IMR-90 (cell line): ENCODE measurements around the gene TSSK2. TPM values are rescaled to one million over a fixed set of nuclear protein-coding genes. Genes with fewer than 3 reads are reported as not detected.
A peak's percentile ranks its signal among the peaks of the same experiment; 100 is the strongest.

Experiments
- ATAC-seq: fragments of 200-7000 bp; cut with Tn5 transposase; 2 replicates; pipeline ENCODE4 v1.9.1; 2020; ENCODE audit warnings: low read depth, mild to moderate bottlenecking, moderate library complexity
- BruUV-seq: library from RNA; stranded (reverse); fragments of 400-500 nt; replicated peaks from 2 replicates; lab custom pipeline; 2021; lab: Mats Ljungman, UMichigan
- CTCF ChIA-PET: fragments of 300-600 bp; formaldehyde crosslinking; extraction: SDS; loops from one replicate; lab custom pipeline; 2021; ENCODE audit warnings: antibody characterized with exemption; lab: Yijun Ruan, JAX
- POLR2A ChIA-PET: fragments of 300-600 bp; sonication (Branson Sonifier 250); formaldehyde crosslinking; loops from one replicate; lab custom pipeline; 2022; ENCODE audit warnings: antibody characterized with exemption; ENCODE audit not compliant: unreplicated experiment; lab: Charles Lee
- DNase-seq: peaks from one replicate; pipeline ENCODE4 v3.0.0; 2013
- H2AFZ ChIP-seq: replicated peaks from 2 replicates; pipeline ENCODE3; 2013; ENCODE audit warnings: low read length, mild to moderate bottlenecking; ENCODE audit not compliant: poor library complexity
- H2AK5ac ChIP-seq: 2 replicates; pipeline ENCODE4 v1.6.1; 2013; ENCODE audit warnings: low read depth, low read length, inconsistent platforms
- H2AK9ac ChIP-seq: replicated peaks from 2 replicates; pipeline ENCODE3; 2013; ENCODE audit warnings: mild to moderate bottlenecking, low read depth, low read length, moderate library complexity; ENCODE audit not compliant: poor library complexity
- H2BK120ac ChIP-seq: 2 replicates; pipeline ENCODE4 v1.6.1; 2013; ENCODE audit warnings: low read depth, low read length, inconsistent platforms
- H2BK15ac ChIP-seq: 3 replicates; pipeline ENCODE4 v1.6.1; 2013; ENCODE audit warnings: low read depth, low read length, inconsistent platforms
- H2BK20ac ChIP-seq: 2 replicates; pipeline ENCODE4 v1.6.1; 2013; ENCODE audit warnings: low read depth, mild to moderate bottlenecking, inconsistent platforms, low read length, moderate library complexity
- H2BK5ac ChIP-seq: 2 replicates; pipeline ENCODE4 v1.6.1; 2013; ENCODE audit warnings: mild to moderate bottlenecking, low read depth, low read length, inconsistent platforms; ENCODE audit not compliant: poor library complexity, severe bottlenecking
- H3K14ac ChIP-seq: replicated peaks from 2 replicates; pipeline ENCODE4 v1.6.1; 2013; ENCODE audit warnings: low read depth, low read length, inconsistent platforms
- H3K18ac ChIP-seq: 2 replicates; pipeline ENCODE4 v1.6.1; 2013; ENCODE audit warnings: low read depth, low read length, control low read depth
- H3K23ac ChIP-seq: 2 replicates; pipeline ENCODE4 v1.6.1; 2013; ENCODE audit warnings: low read depth, low read length, inconsistent platforms
- H3K27ac ChIP-seq: 2 replicates; pipeline ENCODE4 v1.5.1; 2013; ENCODE audit warnings: mild to moderate bottlenecking, control low read depth, low read length; ENCODE audit not compliant: insufficient read depth
- H3K27me3 ChIP-seq: 2 replicates; pipeline ENCODE4 v1.6.1; 2013; ENCODE audit warnings: low read length; ENCODE audit not compliant: control insufficient read depth, insufficient read depth
- H3K36me3 ChIP-seq: 2 replicates; pipeline ENCODE4 v1.6.1; 2013; ENCODE audit warnings: low read length, mixed read lengths; ENCODE audit not compliant: control insufficient read depth, insufficient read depth
- H3K4ac ChIP-seq: 2 replicates; pipeline ENCODE4 v1.6.1; 2013; ENCODE audit warnings: low read depth, low read length, inconsistent platforms
- H3K4me1 ChIP-seq: 2 replicates; pipeline ENCODE4 v1.6.1; 2013; ENCODE audit warnings: low read length, mixed read lengths; ENCODE audit not compliant: control insufficient read depth, insufficient read depth
- H3K4me2 ChIP-seq: 2 replicates; pipeline ENCODE4 v1.6.1; 2013; ENCODE audit warnings: low read depth, mild to moderate bottlenecking, control low read depth, low read length, moderate library complexity
- H3K4me3 ChIP-seq: 2 replicates; pipeline ENCODE4 v1.5.1; 2013; ENCODE audit warnings: low read depth, mild to moderate bottlenecking, control low read depth, low read length, moderate library complexity; ENCODE audit not compliant: insufficient read depth
- H3K56ac ChIP-seq: 2 replicates; pipeline ENCODE4 v1.6.1; 2013; ENCODE audit warnings: low read length, inconsistent platforms; ENCODE audit not compliant: insufficient read depth; ENCODE audit errors: extremely low read depth
- H3K79me1 ChIP-seq, 2 experiments: 2 replicates each; pipeline ENCODE4 v1.6.1; 2013; ENCODE audit warnings: low read length in 2 of 2, inconsistent platforms in 1 of 2, low read depth in 1 of 2
- H3K9ac ChIP-seq: 2 replicates; pipeline ENCODE4 v1.6.1; 2013; ENCODE audit warnings: low read depth, low read length, control low read depth
- H3K9me1 ChIP-seq: 2 replicates; pipeline ENCODE4 v1.6.1; 2013; ENCODE audit warnings: low read length, inconsistent platforms; ENCODE audit not compliant: insufficient read depth
- H3K9me3 ChIP-seq: 2 replicates; pipeline ENCODE4 v1.6.1; 2013; ENCODE audit warnings: low read length; ENCODE audit not compliant: control insufficient read depth, insufficient read depth
- H4K20me1 ChIP-seq: 2 replicates; pipeline ENCODE4 v1.6.1; 2013; ENCODE audit warnings: low read length, inconsistent platforms; ENCODE audit not compliant: insufficient read depth
- H4K5ac ChIP-seq: 2 replicates; pipeline ENCODE4 v1.6.1; 2013; ENCODE audit warnings: mild to moderate bottlenecking, low read depth, low read length, control low read depth
- H4K8ac ChIP-seq, 2 experiments: 2 replicates each; pipeline ENCODE4 v1.6.1; 2013; ENCODE audit warnings: low read depth in 2 of 2, low read length in 2 of 2, control low read depth in 1 of 2, inconsistent platforms in 1 of 2
- H4K91ac ChIP-seq: 2 replicates; pipeline ENCODE4 v1.6.1; 2013; ENCODE audit warnings: low read depth, low read length, inconsistent platforms; ENCODE audit not compliant: insufficient read depth
- BHLHE40 ChIP-seq: fragments of 150-350 bp; IDR thresholded peaks from 2 replicates; pipeline ENCODE4 v1.6.1; 2016; ENCODE audit warnings: mild to moderate bottlenecking, low read depth, low read length
- CEBPB ChIP-seq: IDR thresholded peaks from 2 replicates; pipeline ENCODE4 v1.6.1; 2012; ENCODE audit warnings: low read depth, low read length, improper control_type of control experiment
- CHD1 ChIP-seq: IDR thresholded peaks from 2 replicates; pipeline ENCODE4 v1.6.1; 2012; ENCODE audit warnings: low read depth, low read length, improper control_type of control experiment
- CTCF ChIP-seq: conservative IDR thresholded peaks from 2 replicates; pipeline ENCODE4 v1.5.1; 2012; ENCODE audit warnings: mild to moderate bottlenecking, low read depth, low read length, improper control_type of control experiment
- ELK1 ChIP-seq: fragments of 150-350 bp; IDR thresholded peaks from 2 replicates; pipeline ENCODE4 v1.6.1; 2016; ENCODE audit warnings: low read depth, mild to moderate bottlenecking, low read length, moderate library complexity, borderline replicate concordance
- FOS ChIP-seq: fragments of 150-350 bp; IDR thresholded peaks from 2 replicates; pipeline ENCODE4 v1.6.1; 2016; ENCODE audit warnings: low read depth, low read length
- MAFK ChIP-seq: IDR thresholded peaks from 2 replicates; pipeline ENCODE4 v1.6.1; 2012; ENCODE audit warnings: low read depth, low read length, improper control_type of control experiment
- MXI1 ChIP-seq: IDR thresholded peaks from 2 replicates; pipeline ENCODE4 v1.6.1; 2012; ENCODE audit warnings: low read depth, mild to moderate bottlenecking, low read length, moderate library complexity, borderline replicate concordance
- NFE2L2 ChIP-seq: fragments of 150-350 bp; IDR thresholded peaks from 2 replicates; pipeline ENCODE4 v1.6.1; 2016; ENCODE audit warnings: low read depth, mild to moderate bottlenecking, low read length
- POLR2A ChIP-seq: IDR thresholded peaks from 2 replicates; pipeline ENCODE4 v1.6.1; 2012; ENCODE audit warnings: mild to moderate bottlenecking, low read depth, low read length
- RAD21 ChIP-seq: IDR thresholded peaks from 2 replicates; pipeline ENCODE4 v1.6.1; 2012; ENCODE audit warnings: low read length, improper control_type of control experiment
- RCOR1 ChIP-seq: IDR thresholded peaks from 2 replicates; pipeline ENCODE4 v1.6.1; 2012; ENCODE audit warnings: mild to moderate bottlenecking, low read length, improper control_type of control experiment; ENCODE audit not compliant: insufficient replicate concordance
- RFX5 ChIP-seq: IDR thresholded peaks from 2 replicates; pipeline ENCODE4 v1.8.0; 2012; ENCODE audit warnings: low read depth, mild to moderate bottlenecking, low read length, moderate library complexity
- SMC3 ChIP-seq: fragments of 150-350 bp; IDR thresholded peaks from 2 replicates; pipeline ENCODE4 v1.6.1; 2016; ENCODE audit warnings: low read depth, mild to moderate bottlenecking, antibody characterized with exemption, low read length, moderate library complexity
- WGBS, 2 experiments: methylation state at CpG; one replicate each; pipeline versions ENCODE4 v1.1.5 to v1.1.7; 2013; ENCODE audit warnings: missing lambda C conversion rate in 2 of 2; ENCODE audit not compliant: insufficient read length in 1 of 2; ENCODE audit errors: extremely low coverage in 2 of 2; 5-methylcytosine and 5-hydroxymethylcytosine counted together
- dilution Hi-C: fragments of 300-500 bp; cut with HindIII; formaldehyde crosslinking; loops from one replicate; pipeline ENCODE4 v1.14.3; 2018; ENCODE audit warnings: low sequenced_read_pairs; ENCODE audit not compliant: unreplicated experiment
- in situ Hi-C: fragments of 300-500 bp; cut with MboI; formaldehyde crosslinking; loops from 3 replicates; pipeline ENCODE4 v1.14.3; 2019; ENCODE audit warnings: low sequenced_read_pairs, inconsistent platforms, mixed read lengths
- intact Hi-C: fragments of 100-400 bp; cut with micrococcal nuclease; formaldehyde crosslinking; loops from 2 replicates; pipeline ENCODE4 v1.10.0; 2022
- polyA plus RNA-seq, 3 experiments: library from polyadenylated mRNA; depleted of rRNA; stranded (reverse); fragments of >200 nt; gene quantifications; 2 replicates each; pipeline ENCODE4 v1.2.3, GENCODE V29; 2012; ENCODE audit warnings: low replicate concordance in 1 of 3
- total RNA-seq: library from RNA; depleted of rRNA; stranded (reverse); fragments of >200 nt; gene quantifications from 2 replicates; pipeline ENCODE4 v1.2.3, GENCODE V29; 2012

TSSK2 gene
- total and polyA plus RNA-seq, 2 of the 4 experiments (the other 2 are of a cell fraction) = not detected

- dilution Hi-C loops (no loop called here), intact Hi-C loops (no loop called here), in situ Hi-C loops (no loop called here)
- BruUV-seq = no TSS peak
- no peak overlapping the region for H3K4me3 ChIP-seq
- H2BK120ac ChIP-seq = no peak overlapping the region
- no peak overlapping the region for H3K23ac ChIP-seq
- peaks cover 5% of the 10 kb centered on the region; the same call in 1 of the 2 replicates for H3K4me1 ChIP-seq
- H2AK9ac ChIP-seq = no peak overlapping the region
- H4K91ac ChIP-seq = no peak overlapping the region
- no peaks in the 10 kb centered on the region for H3K27me3 ChIP-seq
- TF ChIP-seq CTCF (no peak), POLR2A (no peak), NFE2L2 (no peak), CEBPB (no peak), RAD21 (no peak), ELK1 (no peak), RCOR1 (no peak), MXI1 (no peak), SMC3 (no peak), CHD1 (no peak), MAFK (no peak), BHLHE40 (no peak), FOS (no peak), RFX5 (no peak)
- no peak overlapping the region for H3K56ac ChIP-seq
- H4K20me1 ChIP-seq = peaks cover 53% of the 10 kb centered on the region
- H3K14ac ChIP-seq = no peak overlapping the region
- ChIA-PET CTCF (no interaction called here), POLR2A (interaction anchor here (0.6 kb wide), 1 partner anchor 17 kb away, joined by 4 read pairs; no protein-coding TSS in a partner anchor)
- H4K8ac ChIP-seq = no peak overlapping the region
- 0% methylated on average over 1 of the region's 4 CpGs; no CpG with 5 or more reads in 1 of the 2 experiments for WGBS, 2 experiments
- ATAC-seq = peak; percentile 24; the same call in 1 of the 2 replicates
- H3K79me1 ChIP-seq = peaks cover 38 to 77% of the 10 kb centered on the region in 2 experiments
- H3K4me2 ChIP-seq = no peak overlapping the region
- H3K9me3 ChIP-seq = no peaks in the 10 kb centered on the region
- H3K27ac ChIP-seq = no peak overlapping the region
- H2AK5ac ChIP-seq = no peak overlapping the region
- H4K5ac ChIP-seq = no peak overlapping the region
- H3K36me3 ChIP-seq = no peaks in the 10 kb centered on the region
- DNase-seq = peak; percentile 10
- H2AFZ ChIP-seq = no peak overlapping the region
- H2BK15ac ChIP-seq = no peak overlapping the region
- H3K18ac ChIP-seq = no peak overlapping the region; the same call in 1 of the 2 replicates
- no peak overlapping the region for H2BK20ac ChIP-seq
- H3K9me1 ChIP-seq = peaks cover 24% of the 10 kb centered on the region
- no peak overlapping the region for H2BK5ac ChIP-seq
- H3K9ac ChIP-seq = no peak overlapping the region
- no peak overlapping the region for H3K4ac ChIP-seq
These were observed 33.0 kb upstream of the TSSK2 start for GRCh38 chr22:19098157-19098556.
